PC-9 (cell line): ENCODE results near the gene BTBD16. TPM values are rescaled to one million over a fixed set of nuclear protein-coding genes. Genes with fewer than 3 reads are reported as not detected.

ENCODE experiments used
- BruUV-seq: library from RNA; stranded (reverse); fragments of 400-500 nt; replicated peaks from 2 replicates; lab custom pipeline; 2021; lab: Mats Ljungman, UMichigan
- CTCF ChIA-PET: fragments of 300-600 bp; sonication (Branson Sonifier 250); formaldehyde crosslinking; loops from one replicate; lab custom pipeline; 2022; ENCODE audit warnings: antibody characterized with exemption; lab: Charles Lee
- POLR2A ChIA-PET: fragments of 300-600 bp; sonication (Branson Sonifier 250); formaldehyde crosslinking; loops from one replicate; lab custom pipeline; 2022; ENCODE audit warnings: antibody characterized with exemption; ENCODE audit not compliant: unreplicated experiment; lab: Charles Lee
- DNase-seq, 2 experiments: peaks; one replicate each; pipeline versions ENCODE4 v3.0.0 to v3.0.0-alpha.2; 2015 to 2022; ENCODE audit warnings: mixed read lengths in 1 of 2
- H2AFZ ChIP-seq: fragments of 200-600 bp; sonication (generic); 2 replicates; pipeline ENCODE4 v1.8.1; 2017; ENCODE audit warnings: antibody characterized with exemption
- H3F3A ChIP-seq: fragments of 200-600 bp; sonication (generic); 2 replicates; pipeline ENCODE4 v1.8.1; 2017; ENCODE audit warnings: antibody characterized with exemption, mild to moderate bottlenecking, low read depth; ENCODE audit not compliant: insufficient read depth
- H3K27ac ChIP-seq: fragments of 200-600 bp; sonication (generic); 2 replicates; pipeline ENCODE4 v1.6.1; 2016; ENCODE audit warnings: mixed run types
- H3K27me3 ChIP-seq: fragments of 200-600 bp; sonication (generic); 2 replicates; pipeline ENCODE4 v1.6.1; 2016; ENCODE audit warnings: low read depth, mixed run types; ENCODE audit not compliant: insufficient read depth
- H3K36me3 ChIP-seq: fragments of 200-600 bp; sonication (generic); 2 replicates; pipeline ENCODE4 v1.6.1; 2016; ENCODE audit warnings: low read depth, mixed run types
- H3K4me1 ChIP-seq: fragments of 200-600 bp; sonication (generic); replicated peaks from 2 replicates; pipeline ENCODE4 v1.6.1; 2016; ENCODE audit warnings: mixed run types; ENCODE audit not compliant: insufficient read depth
- H3K4me2 ChIP-seq: fragments of 200-600 bp; sonication (generic); 2 replicates; pipeline ENCODE4 v1.6.1; 2017; ENCODE audit warnings: mixed run types
- H3K4me3 ChIP-seq: fragments of 200-600 bp; sonication (generic); 2 replicates; pipeline ENCODE4 v1.6.1; 2016; ENCODE audit warnings: mixed run types
- H3K79me2 ChIP-seq: fragments of 200-600 bp; sonication (generic); 2 replicates; pipeline ENCODE4 v1.6.1; 2017; ENCODE audit warnings: low read depth, mixed run types
- H3K9me2 ChIP-seq: fragments of 200-600 bp; sonication (generic); 2 replicates; pipeline ENCODE4 v1.8.1; 2017; ENCODE audit warnings: mild to moderate bottlenecking; ENCODE audit not compliant: insufficient read depth
- H3K9me3 ChIP-seq: fragments of 200-600 bp; sonication (generic); 2 replicates; pipeline ENCODE4 v1.8.1; 2016; ENCODE audit warnings: low read depth; ENCODE audit not compliant: insufficient read depth
- H4K20me1 ChIP-seq: fragments of 200-600 bp; sonication (generic); 2 replicates; pipeline ENCODE4 v1.8.1; 2017; ENCODE audit not compliant: insufficient read depth
- EZH2 ChIP-seq: fragments of 200-600 bp; sonication (generic); IDR thresholded peaks from 2 replicates; pipeline ENCODE4 v1.8.0; 2017; ENCODE audit warnings: antibody characterized with exemption, low read depth
- intact Hi-C: fragments of 100-400 bp; cut with micrococcal nuclease; formaldehyde crosslinking; loops from one replicate; pipeline ENCODE4 v1.10.0; 2022; ENCODE audit not compliant: unreplicated experiment
- total RNA-seq: library from RNA; stranded (reverse); gene quantifications from 2 replicates; pipeline ENCODE4 v1.2.3, GENCODE V29; 2021
- TF ChIP-seq, protein P1 (sequence below): fragments of 200-600 bp; sonication (generic); conservative IDR thresholded peaks from 2 replicates; pipeline ENCODE4 v1.6.1; 2017; ENCODE audit warnings: mixed run types, antibody characterized with exemption, mild to moderate bottlenecking, moderate library complexity

The BTBD16 gene
- total RNA-seq, 1 experiment from 2014 or later, result 0.37 TPM

DNA sequence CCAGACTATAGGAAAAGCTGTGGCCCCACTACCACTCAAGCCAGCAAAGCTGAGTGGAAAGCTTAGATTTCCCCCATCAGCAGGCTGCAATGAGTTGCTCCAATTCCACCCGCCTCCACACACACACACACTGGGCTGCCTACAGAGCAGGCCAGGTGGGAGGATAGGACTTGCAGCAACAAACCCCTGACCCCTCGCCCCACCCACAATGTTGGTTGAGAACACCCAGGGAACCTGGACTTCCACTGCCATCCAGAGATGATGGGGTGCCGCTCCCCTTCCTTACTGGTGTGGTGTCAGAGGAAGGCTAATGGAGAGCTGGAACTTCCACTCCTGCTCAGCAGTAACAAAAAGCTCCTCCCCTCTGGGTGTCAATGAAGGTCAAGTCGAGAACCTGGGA lies 86.6 kb downstream of the BTBD16 start:
- ChIA-PET CTCF (no interaction called here), POLR2A (no interaction called here)
- no peak for DNase-seq
- Histone ChIP-seq H3K4me1 (no peaks in the 10 kb centered on the region), H3K36me3 (no peaks in the 10 kb centered on the region), H2AFZ (no peak overlapping the region), H3K27ac (no peak overlapping the region), H3K79me2 (no peaks in the 10 kb centered on the region), H3F3A (no peaks in the 10 kb centered on the region), H3K27me3 (no peaks in the 10 kb centered on the region), H3K4me3 (no peak overlapping the region), H3K9me3 (no peaks in the 10 kb centered on the region), H4K20me1 (no peaks in the 10 kb centered on the region), H3K9me2 (no peaks in the 10 kb centered on the region), H3K4me2 (no peak overlapping the region)
- BruUV-seq, result no TSS peak
- TF ChIP-seq EZH2, result no peak
- TF ChIP-seq, protein P1, sequence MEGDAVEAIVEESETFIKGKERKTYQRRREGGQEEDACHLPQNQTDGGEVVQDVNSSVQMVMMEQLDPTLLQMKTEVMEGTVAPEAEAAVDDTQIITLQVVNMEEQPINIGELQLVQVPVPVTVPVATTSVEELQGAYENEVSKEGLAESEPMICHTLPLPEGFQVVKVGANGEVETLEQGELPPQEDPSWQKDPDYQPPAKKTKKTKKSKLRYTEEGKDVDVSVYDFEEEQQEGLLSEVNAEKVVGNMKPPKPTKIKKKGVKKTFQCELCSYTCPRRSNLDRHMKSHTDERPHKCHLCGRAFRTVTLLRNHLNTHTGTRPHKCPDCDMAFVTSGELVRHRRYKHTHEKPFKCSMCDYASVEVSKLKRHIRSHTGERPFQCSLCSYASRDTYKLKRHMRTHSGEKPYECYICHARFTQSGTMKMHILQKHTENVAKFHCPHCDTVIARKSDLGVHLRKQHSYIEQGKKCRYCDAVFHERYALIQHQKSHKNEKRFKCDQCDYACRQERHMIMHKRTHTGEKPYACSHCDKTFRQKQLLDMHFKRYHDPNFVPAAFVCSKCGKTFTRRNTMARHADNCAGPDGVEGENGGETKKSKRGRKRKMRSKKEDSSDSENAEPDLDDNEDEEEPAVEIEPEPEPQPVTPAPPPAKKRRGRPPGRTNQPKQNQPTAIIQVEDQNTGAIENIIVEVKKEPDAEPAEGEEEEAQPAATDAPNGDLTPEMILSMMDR, result no peak
- intact Hi-C loops, result no loop called here

DNA sequence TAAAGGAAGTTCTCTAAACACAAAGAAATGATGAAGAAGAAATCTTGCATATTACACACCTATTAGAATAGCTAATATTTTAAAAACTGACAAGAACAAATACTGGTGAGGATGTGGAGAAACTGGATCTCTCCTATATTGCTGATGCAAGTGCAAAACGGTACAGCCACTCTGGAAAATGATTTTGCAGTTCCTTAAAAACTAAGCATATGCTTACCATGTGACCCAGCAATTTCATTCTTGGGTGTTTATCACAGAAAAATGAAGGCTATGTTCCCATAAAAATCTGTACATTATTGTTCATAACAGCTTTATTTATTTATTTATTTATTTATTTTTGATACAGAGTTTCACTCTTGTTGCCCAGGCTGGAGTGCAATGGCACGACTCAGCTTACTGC lies 88.5 kb downstream of the BTBD16 start:
- no peaks in the 10 kb centered on the region for H3K4me1 ChIP-seq
- no TSS peak for BruUV-seq
- no peak overlapping the region for H2AFZ ChIP-seq
- H3K9me3 ChIP-seq, result no peaks in the 10 kb centered on the region
- no peaks in the 10 kb centered on the region for H3K79me2 ChIP-seq
- no peaks in the 10 kb centered on the region for H3K36me3 ChIP-seq
- CTCF ChIA-PET, result no interaction called here
- intact Hi-C loops, result no loop called here
- POLR2A ChIA-PET, result no interaction called here
- H3F3A ChIP-seq, result no peaks in the 10 kb centered on the region
- no peaks in the 10 kb centered on the region for H4K20me1 ChIP-seq
- no peak overlapping the region for H3K4me2 ChIP-seq
- H3K9me2 ChIP-seq, result no peaks in the 10 kb centered on the region
- no peak overlapping the region for H3K4me3 ChIP-seq
- TF ChIP-seq, protein P1, result no peak
- no peak for TF ChIP-seq EZH2
- no peak for DNase-seq
- H3K27ac ChIP-seq, result no peak overlapping the region
- H3K27me3 ChIP-seq, result no peaks in the 10 kb centered on the region

DNA sequence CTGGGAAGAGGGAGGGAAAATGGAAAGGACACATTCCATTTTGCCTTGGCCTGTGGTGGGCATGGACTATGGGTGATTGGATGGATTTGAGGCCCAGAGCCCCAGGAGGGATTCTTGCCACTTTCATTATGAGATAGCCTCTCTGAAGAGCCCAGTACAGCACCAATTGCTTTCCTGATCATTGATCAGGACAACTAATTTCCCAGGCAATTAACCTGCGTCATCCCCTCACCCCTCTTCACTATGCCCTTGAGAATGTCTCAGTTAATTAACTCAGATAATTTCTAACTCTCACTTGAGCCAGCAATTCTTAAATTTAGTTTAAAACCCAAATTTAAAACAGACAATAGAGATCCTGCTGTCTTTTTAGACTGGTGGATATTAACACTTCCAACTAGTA lies 90.0 kb downstream of the BTBD16 start:
- Histone ChIP-seq H3K4me1 (no peaks in the 10 kb centered on the region), H3K9me3 (no peaks in the 10 kb centered on the region), H3K27me3 (no peaks in the 10 kb centered on the region), H3K27ac (no peak overlapping the region), H3K9me2 (no peaks in the 10 kb centered on the region), H3K36me3 (no peaks in the 10 kb centered on the region), H2AFZ (no peak overlapping the region), H3K4me2 (no peak overlapping the region), H3K4me3 (no peak overlapping the region), H3K79me2 (no peaks in the 10 kb centered on the region), H3F3A (no peaks in the 10 kb centered on the region), H4K20me1 (no peaks in the 10 kb centered on the region)
- CTCF ChIA-PET, result no interaction called here
- POLR2A ChIA-PET, result interaction anchor here (0.5 kb wide), 1 partner anchor 14 kb away, joined by 3 read pairs; the partner anchor contains the start of gene PLEKHA1
- no peak for DNase-seq
- BruUV-seq, result no TSS peak
- no peak for TF ChIP-seq EZH2
- TF ChIP-seq, protein P1, result no peak
- intact Hi-C loops, result no loop called here
